HepG2 (cell line): Measurements from ENCODE around the gene BHLHE23. TPM values are rescaled to one million over a fixed set of nuclear protein-coding genes. Genes with fewer than 3 reads are reported as not detected.

Experiments
- AGO2 ChIP-seq: fragments of 200-400 bp; formaldehyde crosslinking; optimal IDR thresholded peaks from 2 replicates; pipeline ENCODE3; 2017; ENCODE audit warnings: mild to moderate bottlenecking, low read depth, low read length, moderate library complexity
- HHEX ChIP-seq: IDR thresholded peaks from 2 replicates; pipeline ENCODE4 v1.6.1; 2016; ENCODE audit warnings: control low read depth
- HMGA1 ChIP-seq: sonication (generic); formaldehyde crosslinking; conservative IDR thresholded peaks from 2 replicates; pipeline ENCODE4 v1.4.0; 2020; ENCODE audit warnings: missing genetic modification reagents
- HMGXB3 ChIP-seq: sonication (generic); formaldehyde crosslinking; IDR thresholded peaks from 2 replicates; pipeline ENCODE4 v1.4.0; 2020; ENCODE audit warnings: missing genetic modification reagents, borderline replicate concordance
- HNF4A ChIP-seq: sonication (generic); formaldehyde crosslinking; IDR thresholded peaks from 2 replicates; pipeline ENCODE4 v1.4.0; 2020; ENCODE audit warnings: missing genetic modification reagents
- KLF12 ChIP-seq: sonication (generic); formaldehyde crosslinking; IDR thresholded peaks from 2 replicates; pipeline ENCODE4 v1.4.0; 2020; ENCODE audit warnings: missing genetic modification reagents, borderline replicate concordance
- PHF21A ChIP-seq: sonication (generic); formaldehyde crosslinking; IDR thresholded peaks from 2 replicates; pipeline ENCODE4 v1.5.0; 2020; ENCODE audit warnings: mild to moderate bottlenecking, missing genetic modification reagents
- PRMT3 ChIP-seq: sonication (generic); formaldehyde crosslinking; IDR thresholded peaks from 2 replicates; pipeline ENCODE4 v1.8.1; 2022; ENCODE audit warnings: low read depth, mild to moderate bottlenecking, moderate library complexity, missing genetic modification reagents, borderline replicate concordance
- TAF15 ChIP-seq: fragments of 200-400 bp; formaldehyde crosslinking; IDR thresholded peaks from one replicate; pipeline ENCODE4 v1.6.1; 2018; ENCODE audit warnings: mild to moderate bottlenecking, low read depth, low read length; ENCODE audit not compliant: poor library complexity, severe bottlenecking
- TGIF2 ChIP-seq: IDR thresholded peaks from 2 replicates; pipeline ENCODE4 v1.6.1; 2016; ENCODE audit warnings: control low read depth, missing compliant biosample characterization
- TMF1 ChIP-seq: sonication (generic); formaldehyde crosslinking; IDR thresholded peaks from 2 replicates; pipeline ENCODE4 v1.8.1; 2022; ENCODE audit warnings: low read depth, missing genetic modification reagents
- ZNF276 ChIP-seq: sonication (generic); formaldehyde crosslinking; IDR thresholded peaks from 2 replicates; pipeline ENCODE4 v1.4.0; 2020; ENCODE audit warnings: mild to moderate bottlenecking, low read depth, missing genetic modification reagents
- ZNF609 ChIP-seq: sonication (generic); formaldehyde crosslinking; IDR thresholded peaks from 2 replicates; pipeline ENCODE4 v1.4.0; 2020; ENCODE audit warnings: mild to moderate bottlenecking, missing genetic modification reagents, borderline replicate concordance
- ZNF773 ChIP-seq: sonication (generic); formaldehyde crosslinking; IDR thresholded peaks from 2 replicates; pipeline ENCODE4 v1.4.0; 2020; ENCODE audit warnings: missing genetic modification reagents, borderline replicate concordance
- ZNF839 ChIP-seq: sonication (generic); formaldehyde crosslinking; IDR thresholded peaks from 2 replicates; pipeline ENCODE4 v1.4.0; 2020; ENCODE audit warnings: missing genetic modification reagents, mild to moderate bottlenecking, borderline replicate concordance
- polyA plus RNA-seq, 8 experiments: library from polyadenylated mRNA; depleted of rRNA in 3 of 8; stranded (reverse) in 7 of 8; unstranded in 1 of 8; fragments of >200 nt; fragmentation: Illumina TruSeq in 4 of 8; extraction: Trizol in 4 of 8; gene quantifications; 2 replicates each; pipeline versions ENCODE4 v1.2.1 to v1.2.3, GENCODE V29; 2011 to 2016; ENCODE audit warnings: low read depth in 4 of 8, missing spikeins in 1 of 8, mixed read lengths in 1 of 8; ENCODE audit not compliant: insufficient read depth in 1 of 8
- total RNA-seq, 5 experiments: library from RNA; depleted of rRNA; stranded (reverse); fragments of >200 nt; fragmentation: Illumina TruSeq; extraction: Trizol; gene quantifications; 2 replicates each; pipeline ENCODE4 v1.2.3, GENCODE V29; 2016; ENCODE audit warnings: low read depth in 1 of 5

BHLHE23 gene
- total and polyA plus RNA-seq, 2 of the 13 experiments (the other 11 are each of a cell fraction or from before 2014, with no cell fraction given), result not detected

GRCh38 chr20:62968378-62969178, 38.2 kb downstream of the BHLHE23 start (continued):
- TF ChIP-seq HNF4A (0 out of 2 replicates have a peak, but pooled peaks have one; percentile 18), KLF12 (CRISPR knock-in tag) (0 out of 2 replicates have a peak, but pooled peaks have one; percentile 64), AGO2 (peak; percentile 100), ZNF609 (CRISPR knock-in tag) (peak; percentile 68; the same call in 1 of the 2 replicates), ZNF276 (CRISPR knock-in tag) (peak; percentile 95), TMF1 (CRISPR knock-in tag) (0 out of 2 replicates have a peak, but pooled peaks have one; percentile 61), PHF21A (CRISPR knock-in tag) (no peak), HHEX (CRISPR knock-in tag) (no peak), HMGXB3 (CRISPR knock-in tag) (peak; percentile 21; the same call in 1 of the 2 replicates), TGIF2 (CRISPR knock-in tag) (0 out of 2 replicates have a peak, but pooled peaks have one; percentile 15), PRMT3 (CRISPR knock-in tag) (peak; percentile 93; the same call in 1 of the 2 replicates), ZNF839 (CRISPR knock-in tag) (peak; percentile 93; the same call in 1 of the 2 replicates), ZNF773 (CRISPR knock-in tag) (peak; percentile 61; the same call in 1 of the 2 replicates), HMGA1 (CRISPR knock-in tag) (no peak), TAF15 (peak; percentile 79)
